ENCODE measurements around the gene ADD2.

Gene ADD2

DNA sequence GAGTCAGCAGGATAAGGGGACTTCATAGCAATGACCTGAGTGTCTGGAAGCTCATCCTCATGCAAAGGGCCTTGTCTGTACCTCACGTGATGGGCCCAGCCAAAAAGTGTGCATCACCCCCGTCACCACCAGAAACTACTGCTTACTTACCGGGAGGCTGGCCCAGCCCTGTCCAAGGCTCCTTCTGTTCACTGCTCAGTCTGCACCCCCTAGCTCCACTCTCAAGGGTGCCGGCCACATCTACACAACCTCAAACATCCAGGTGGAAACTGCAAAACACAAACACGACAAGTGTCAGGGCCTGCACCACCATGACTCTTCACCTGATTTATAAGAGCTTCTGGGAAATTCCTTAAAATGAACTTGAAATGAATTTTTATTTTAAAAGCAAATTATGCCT is 55.1 kb downstream of the ADD2 start:
- peaks cover 5% of the 10 kb centered on the region for H3K4me1 Mint-ChIP-seq (ENCODE audit: low read depth)
- H3K9me3 Mint-ChIP-seq (ENCODE audit: low read depth) = no peaks in the 10 kb centered on the region
- H3K27ac Mint-ChIP-seq = no peak overlapping the region
- peaks cover 2% of the 10 kb centered on the region for H3K36me3 Mint-ChIP-seq
- H3K27me3 Mint-ChIP-seq = no peaks in the 10 kb centered on the region
- H3K4me3 Mint-ChIP-seq = no peak overlapping the region

DNA sequence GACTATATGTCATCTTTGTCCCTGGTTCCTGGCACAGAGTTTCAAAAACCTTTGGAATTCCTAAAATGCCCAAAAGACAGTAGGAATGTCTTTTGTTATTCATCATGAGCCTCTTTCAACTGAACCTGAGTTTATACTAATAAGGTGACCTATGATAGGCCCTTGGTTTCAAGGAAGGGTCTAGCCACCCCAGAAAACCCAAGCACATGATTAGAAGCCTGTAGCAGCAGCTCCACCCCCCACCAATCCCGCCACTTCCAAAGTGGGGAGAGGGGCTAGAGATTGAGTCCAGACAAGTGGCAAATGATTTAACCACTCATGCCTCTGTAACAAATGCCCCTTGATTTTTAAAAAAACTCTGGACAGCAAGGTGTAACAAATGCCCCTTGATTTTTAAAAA is 56.8 kb downstream of the ADD2 start:
- Mint-ChIP-seq H3K9me3 (ENCODE audit: low read depth) (no peaks in the 10 kb centered on the region), H3K4me3 (no peak overlapping the region), H3K4me1 (ENCODE audit: low read depth) (peaks cover 5% of the 10 kb centered on the region), H3K36me3 (peaks cover 2% of the 10 kb centered on the region), H3K27me3 (no peaks in the 10 kb centered on the region), H3K27ac (no peak overlapping the region)

DNA sequence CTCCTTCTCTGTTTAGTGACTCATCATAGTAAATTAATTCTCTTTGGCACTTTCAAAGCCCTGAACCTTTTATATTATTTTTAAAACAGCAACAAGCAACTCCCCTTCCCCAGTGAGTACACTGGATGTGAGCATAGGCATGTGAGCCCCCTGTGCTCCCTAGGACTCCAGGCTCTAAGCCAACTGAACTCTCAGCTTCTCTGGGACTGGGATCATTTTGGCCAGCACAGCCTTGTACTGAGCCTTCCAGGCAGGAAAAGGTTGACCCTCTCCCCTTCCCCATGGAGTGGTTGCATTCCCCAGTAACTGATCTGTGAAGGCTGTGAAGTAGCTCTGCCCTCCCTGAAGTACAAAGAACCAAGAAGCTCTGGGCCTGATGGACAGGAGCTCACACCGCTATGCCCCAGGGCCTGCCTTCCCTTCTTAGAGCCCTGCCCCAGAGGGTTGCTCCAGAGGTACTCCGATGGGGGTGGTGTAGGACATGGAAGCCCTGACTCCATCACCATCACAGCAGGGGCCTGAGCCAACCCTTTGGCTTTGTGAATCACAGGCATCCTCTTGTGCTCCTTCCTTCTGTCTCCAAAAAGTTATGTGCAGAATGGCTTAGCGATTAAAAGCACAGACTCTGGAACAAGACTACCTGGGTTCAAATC is 57.8 kb downstream of the ADD2 start:
- Mint-ChIP-seq H3K4me1 (ENCODE audit: low read depth) (peaks cover 5% of the 10 kb centered on the region), H3K27ac (no peak overlapping the region), H3K36me3 (peaks cover 2% of the 10 kb centered on the region), H3K27me3 (no peaks in the 10 kb centered on the region), H3K9me3 (ENCODE audit: low read depth) (no peaks in the 10 kb centered on the region), H3K4me3 (no peak overlapping the region)

DNA sequence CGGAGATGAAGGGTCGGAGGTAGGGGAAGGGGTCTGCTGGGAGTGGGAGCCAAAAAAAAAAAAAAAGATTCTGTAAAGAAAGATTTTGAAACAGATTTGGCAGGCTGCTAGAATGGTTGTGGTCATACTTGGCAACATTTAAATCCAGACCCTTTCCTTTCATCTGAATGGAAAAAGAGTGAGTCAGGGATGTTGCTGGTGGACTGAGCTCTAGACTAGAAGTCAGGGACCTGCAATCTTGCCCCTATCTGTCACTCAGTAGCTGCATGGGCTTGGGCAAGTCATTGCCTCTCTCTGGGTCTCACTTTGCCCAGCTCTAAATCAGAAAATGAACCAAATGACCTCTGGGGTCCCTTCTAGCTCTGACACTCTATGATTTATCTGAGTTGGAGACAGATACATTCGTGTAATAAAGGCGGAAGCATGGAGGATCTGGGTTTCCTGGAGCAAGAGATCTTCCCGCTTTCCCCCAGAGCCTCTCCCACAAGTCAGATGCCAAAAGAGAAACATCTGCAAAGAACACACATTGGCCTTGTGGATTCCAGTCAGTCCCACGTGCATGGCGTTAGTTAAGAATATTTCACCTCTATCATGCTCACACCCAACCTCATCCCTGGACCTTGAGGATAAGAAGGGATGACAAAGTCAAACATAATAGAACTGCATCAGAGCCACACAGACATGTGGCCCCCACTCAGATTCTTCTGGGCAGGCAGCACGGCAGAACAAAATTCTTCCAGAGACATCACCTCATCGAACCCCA is 58.5 kb downstream of the ADD2 start:
- Mint-ChIP-seq H3K4me3 (no peak overlapping the region), H3K27me3 (no peaks in the 10 kb centered on the region), H3K27ac (no peak overlapping the region), H3K9me3 (ENCODE audit: low read depth) (no peaks in the 10 kb centered on the region), H3K4me1 (ENCODE audit: low read depth) (peaks cover 5% of the 10 kb centered on the region), H3K36me3 (peaks cover 2% of the 10 kb centered on the region)

DNA sequence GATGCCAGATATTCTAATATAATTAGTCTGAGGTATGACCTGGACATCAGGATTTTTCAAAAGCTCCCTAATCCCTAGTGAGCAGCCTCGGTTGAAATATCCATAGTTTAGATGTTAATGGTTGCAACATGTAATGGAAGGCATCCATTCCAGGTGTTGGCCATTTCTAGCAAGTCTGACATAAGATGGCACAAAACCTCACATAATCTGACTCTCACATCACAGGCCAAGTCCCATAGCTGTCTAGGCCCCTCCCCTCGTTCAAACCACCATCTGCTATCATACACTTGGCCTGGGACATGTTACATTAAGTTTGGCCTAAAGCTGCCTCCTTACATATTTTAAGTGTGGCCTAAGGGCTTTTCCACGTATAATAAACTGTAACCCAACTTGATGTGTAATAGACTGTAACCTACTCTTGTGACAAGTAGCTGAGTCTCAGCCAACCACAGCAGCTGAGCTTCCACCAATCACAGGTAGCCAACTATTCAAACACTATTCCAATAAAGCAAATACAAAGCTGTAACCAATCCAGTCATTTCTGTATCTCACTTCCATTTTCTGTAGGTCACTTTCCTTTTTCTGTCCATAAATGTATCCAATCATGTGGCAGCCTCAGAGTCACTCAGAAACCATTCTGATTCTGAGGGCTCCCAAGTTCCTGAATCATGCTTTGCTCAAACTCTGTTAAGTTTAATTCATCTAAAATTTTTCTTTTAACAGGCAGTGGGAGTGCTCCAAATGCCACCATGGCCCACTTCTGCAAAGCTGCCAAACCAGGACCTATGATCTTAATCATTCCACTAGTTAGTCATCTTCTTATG is 59.4 kb downstream of the ADD2 start:
- Mint-ChIP-seq H3K4me3 (no peak overlapping the region), H3K27ac (no peak overlapping the region), H3K4me1 (ENCODE audit: low read depth) (peaks cover 5% of the 10 kb centered on the region), H3K36me3 (peaks cover 2% of the 10 kb centered on the region), H3K9me3 (ENCODE audit: low read depth) (no peaks in the 10 kb centered on the region), H3K27me3 (no peaks in the 10 kb centered on the region)

DNA sequence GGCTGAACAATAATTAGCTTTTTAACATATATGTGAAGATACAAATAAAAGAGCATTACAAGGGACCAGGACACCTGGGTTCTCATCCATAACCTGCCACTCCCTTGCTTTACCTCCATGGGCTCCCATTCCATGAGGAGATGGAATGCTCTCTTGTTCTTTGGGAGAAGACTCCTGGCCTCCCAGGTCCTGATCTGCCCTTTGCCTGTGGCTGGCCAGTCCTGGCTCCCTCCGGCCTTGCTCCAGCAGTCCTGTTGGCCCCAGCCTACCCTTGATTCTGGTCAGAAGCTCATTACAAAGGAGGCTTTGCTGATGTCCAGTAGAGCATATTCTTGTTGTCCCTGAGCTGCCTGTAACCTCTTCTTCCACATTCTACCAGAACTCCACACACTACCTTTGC is 60.3 kb downstream of the ADD2 start:
- Mint-ChIP-seq H3K9me3 (ENCODE audit: low read depth) (no peaks in the 10 kb centered on the region), H3K27ac (no peak overlapping the region), H3K4me1 (ENCODE audit: low read depth) (peaks cover 5% of the 10 kb centered on the region), H3K4me3 (no peak overlapping the region), H3K27me3 (no peaks in the 10 kb centered on the region), H3K36me3 (peaks cover 2% of the 10 kb centered on the region)

DNA sequence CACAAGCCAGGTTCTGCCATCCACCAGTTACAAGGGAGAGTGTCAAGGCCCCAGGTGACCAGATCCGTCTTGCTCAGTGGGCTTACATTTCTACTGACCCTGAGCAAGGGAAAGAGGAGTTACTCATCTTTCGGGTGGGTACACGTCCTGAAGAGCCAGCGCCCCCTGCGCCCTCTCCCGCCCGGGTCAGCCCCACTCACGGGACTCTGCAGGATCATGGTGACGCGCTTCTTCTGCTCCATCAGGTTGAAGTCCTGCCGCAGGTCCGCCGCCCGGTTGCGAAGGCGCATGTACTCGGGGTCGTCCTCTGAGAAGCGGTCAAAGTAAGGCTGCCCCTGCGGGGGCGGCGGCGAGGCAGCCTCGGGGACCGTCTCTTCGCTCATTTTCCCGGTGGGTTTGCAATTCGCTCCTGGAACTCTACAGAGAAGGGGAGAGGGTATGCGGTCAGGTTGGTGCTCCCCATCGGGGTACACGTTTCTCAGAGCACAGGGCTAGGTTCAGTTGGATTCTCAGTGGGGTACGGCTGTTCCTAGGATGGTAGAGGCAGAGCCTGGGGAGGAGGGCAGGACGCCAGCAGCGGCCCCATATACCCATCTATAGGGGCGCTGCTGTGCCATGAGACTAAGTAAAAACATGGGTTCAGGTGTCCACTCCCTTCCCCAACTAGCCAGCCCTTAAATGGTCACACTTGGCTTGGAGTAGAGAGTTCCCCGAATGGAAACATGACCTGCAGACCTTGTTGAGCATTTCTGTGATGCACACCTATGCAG is 61.8 kb downstream of the ADD2 start:
- no peaks in the 10 kb centered on the region for H3K27me3 Mint-ChIP-seq
- H3K36me3 Mint-ChIP-seq = peaks cover 2% of the 10 kb centered on the region
- no peak overlapping the region for H3K27ac Mint-ChIP-seq
- peaks cover 5% of the 10 kb centered on the region for H3K4me1 Mint-ChIP-seq (ENCODE audit: low read depth)
- H3K4me3 Mint-ChIP-seq = no peak overlapping the region
- no peaks in the 10 kb centered on the region for H3K9me3 Mint-ChIP-seq (ENCODE audit: low read depth)

DNA sequence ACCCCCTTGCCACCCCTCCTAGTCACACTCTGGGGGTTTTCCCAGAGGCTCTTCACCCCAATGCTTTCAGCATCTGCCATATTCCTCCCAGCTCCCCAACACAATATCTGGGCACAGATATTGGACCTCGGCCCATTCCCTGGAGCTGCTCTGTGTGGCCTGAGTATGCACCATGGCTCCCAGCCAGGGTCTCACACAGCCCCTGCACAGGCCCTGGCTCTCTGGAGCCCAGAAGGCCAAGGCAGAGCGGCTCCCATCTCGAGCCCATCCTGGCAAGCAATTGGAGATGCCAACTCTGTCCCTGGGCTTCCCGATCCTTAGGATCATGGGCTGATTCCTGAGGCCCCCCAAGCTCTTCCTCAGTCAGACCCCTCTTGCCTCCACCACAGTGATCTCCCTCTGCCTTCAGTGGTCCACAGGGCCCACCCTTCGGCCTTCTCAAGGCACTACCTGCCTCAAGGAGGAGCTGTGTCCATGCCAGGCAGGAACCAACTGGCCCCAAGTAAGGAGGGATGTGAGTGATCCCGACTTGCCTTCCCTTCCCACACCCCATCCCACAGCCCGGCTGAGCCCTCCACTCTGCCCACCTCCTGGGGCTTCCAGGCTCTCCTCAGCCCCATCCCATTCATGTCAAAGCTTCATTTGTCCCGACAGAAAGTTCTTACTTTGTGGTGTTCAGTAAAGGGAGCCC is 62.7 kb downstream of the ADD2 start:
- H3K36me3 Mint-ChIP-seq = peaks cover 2% of the 10 kb centered on the region
- no peaks in the 10 kb centered on the region for H3K27me3 Mint-ChIP-seq
- no peak overlapping the region for H3K27ac Mint-ChIP-seq
- H3K4me1 Mint-ChIP-seq (ENCODE audit: low read depth) = peaks cover 5% of the 10 kb centered on the region
- no peak overlapping the region for H3K4me3 Mint-ChIP-seq
- H3K9me3 Mint-ChIP-seq (ENCODE audit: low read depth) = no peaks in the 10 kb centered on the region

DNA sequence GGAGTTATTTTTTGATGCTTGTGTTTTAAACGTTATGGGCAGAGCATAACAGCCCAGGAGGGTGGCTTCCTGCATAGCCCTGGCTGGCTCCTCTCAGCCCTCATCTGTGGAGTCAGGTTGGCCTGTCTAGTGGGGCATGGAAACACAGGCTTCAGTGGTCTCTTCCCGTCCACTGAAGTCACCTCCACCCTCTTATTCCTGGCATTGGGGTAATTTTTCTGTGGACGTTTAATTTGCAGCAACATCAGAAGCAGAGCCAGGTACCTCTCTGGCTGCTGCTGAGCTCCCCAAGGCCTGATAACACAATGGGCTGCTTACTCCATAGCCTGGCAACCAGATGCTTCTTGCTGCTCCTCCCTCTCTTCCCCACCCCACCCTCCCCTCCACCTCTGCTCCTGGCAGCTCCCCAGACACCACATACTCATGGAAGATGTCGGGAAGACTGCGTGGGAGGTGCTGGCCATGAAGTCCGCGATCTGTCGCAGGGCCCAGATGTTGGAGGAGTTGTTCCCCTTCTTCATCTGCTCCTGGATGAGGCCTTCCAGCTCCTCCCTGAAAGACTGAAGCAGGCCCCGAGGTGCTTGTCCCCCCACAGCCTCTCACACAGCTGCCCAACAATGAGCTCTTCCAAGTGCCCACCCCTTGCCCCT is 64.0 kb downstream of the ADD2 start:
- Mint-ChIP-seq H3K27ac (no peak overlapping the region), H3K27me3 (no peaks in the 10 kb centered on the region), H3K9me3 (ENCODE audit: low read depth) (no peaks in the 10 kb centered on the region), H3K4me3 (no peak overlapping the region), H3K36me3 (peaks cover 2% of the 10 kb centered on the region), H3K4me1 (ENCODE audit: low read depth) (peaks cover 5% of the 10 kb centered on the region)

DNA sequence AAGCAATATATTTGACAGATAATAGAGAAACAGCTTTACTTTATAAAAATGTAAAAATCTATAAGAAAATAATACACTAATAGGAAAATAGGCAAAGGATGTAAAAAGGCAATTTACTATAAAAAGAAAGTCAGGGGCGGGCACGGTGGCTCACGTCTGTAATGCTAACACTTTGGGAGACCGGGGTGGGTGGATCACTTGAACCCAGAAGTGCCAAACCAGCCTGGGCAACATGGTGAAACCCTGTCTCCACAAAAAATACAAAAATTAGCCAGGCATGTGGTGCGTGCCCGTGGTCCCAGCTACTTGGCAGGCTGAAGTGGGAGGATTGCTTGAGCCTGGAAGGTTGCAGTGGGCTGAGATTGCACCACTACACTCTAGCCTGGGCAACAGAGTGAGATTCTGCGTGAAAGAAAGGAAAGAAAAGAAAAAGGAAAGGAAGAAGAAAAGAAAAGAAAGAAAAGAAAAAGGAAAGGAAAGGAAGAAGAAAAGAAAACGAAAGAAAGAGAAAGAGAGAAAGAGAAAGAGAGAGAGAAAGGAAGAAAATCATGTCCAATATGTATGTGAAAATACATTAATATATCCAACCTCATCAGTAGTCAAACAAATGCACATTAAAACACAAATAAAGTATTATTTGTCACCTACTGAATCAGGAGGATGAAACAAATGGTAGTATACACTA is 65.1 kb downstream of the ADD2 start:
- no peaks in the 10 kb centered on the region for H3K9me3 Mint-ChIP-seq (ENCODE audit: low read depth)

DNA sequence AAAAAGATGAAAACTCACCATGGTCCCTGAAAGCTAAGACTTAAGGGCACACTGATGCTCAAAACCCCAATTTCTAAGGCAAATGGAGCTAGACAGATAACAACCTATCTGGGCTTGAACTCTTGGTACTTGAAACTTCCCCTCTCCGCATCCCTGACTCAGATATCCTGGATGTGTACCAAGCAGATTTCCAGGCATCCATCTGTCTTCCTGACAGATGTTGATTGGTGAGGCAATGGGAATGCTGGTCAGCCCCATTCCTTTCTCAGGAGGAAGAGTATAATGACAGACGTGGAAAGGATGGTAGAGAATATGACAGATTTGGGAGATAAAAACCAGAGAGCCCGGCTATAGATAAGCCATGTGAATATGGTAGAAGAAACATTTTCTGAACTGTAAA is 69.2 kb downstream of the ADD2 start:
- Mint-ChIP-seq H3K27ac (no peak overlapping the region), H3K4me1 (ENCODE audit: low read depth) (no peaks in the 10 kb centered on the region), H3K9me3 (ENCODE audit: low read depth) (no peaks in the 10 kb centered on the region), H3K36me3 (no peaks in the 10 kb centered on the region), H3K27me3 (no peaks in the 10 kb centered on the region), H3K4me3 (no peak overlapping the region)

More for the DNA sequence above, 65.1 kb downstream of the ADD2 start:
- Mint-ChIP-seq H3K27me3 (no peaks in the 10 kb centered on the region), H3K27ac (no peak overlapping the region), H3K36me3 (no peaks in the 10 kb centered on the region), H3K4me1 (ENCODE audit: low read depth) (no peaks in the 10 kb centered on the region), H3K4me3 (no peak overlapping the region)

DNA sequence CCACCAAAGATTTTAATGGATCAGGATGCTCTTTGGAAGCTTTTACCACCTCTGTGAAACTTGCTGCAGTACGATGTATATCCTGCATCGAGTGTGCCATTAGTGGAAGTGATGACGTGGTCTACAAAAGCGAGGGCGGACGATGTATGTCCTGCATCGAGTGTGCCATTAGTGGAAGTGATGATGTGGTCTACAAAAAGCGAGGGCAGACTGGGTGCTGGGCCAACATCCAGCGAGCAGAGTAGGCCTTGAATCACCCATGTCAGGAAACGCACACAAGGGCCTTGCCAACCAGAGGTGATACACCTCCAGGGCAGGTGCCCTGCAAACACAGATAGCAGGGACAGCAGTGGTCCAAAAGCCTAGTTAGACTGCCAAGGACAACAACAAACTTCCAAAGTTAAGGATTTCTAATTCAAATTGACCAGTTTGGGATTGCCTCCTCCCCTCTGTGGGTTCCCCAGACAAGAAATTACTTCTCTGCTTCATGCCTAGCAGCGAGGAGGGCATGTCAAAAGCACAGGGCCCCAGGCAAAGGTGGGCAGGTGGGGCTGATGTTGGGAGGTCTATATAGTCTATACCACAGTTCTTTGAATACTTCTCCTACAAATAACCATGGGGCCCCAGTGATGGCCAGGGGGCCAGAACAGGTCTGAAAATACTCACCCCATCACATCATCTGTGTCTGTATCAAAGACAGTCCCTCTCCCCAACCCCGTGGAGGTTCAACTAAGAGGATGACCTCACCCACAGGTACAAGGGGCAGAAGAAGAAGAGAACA is 70.2 kb downstream of the ADD2 start:
- H3K9me3 Mint-ChIP-seq (ENCODE audit: low read depth) = no peaks in the 10 kb centered on the region
- H3K27ac Mint-ChIP-seq = no peak overlapping the region
- H3K4me3 Mint-ChIP-seq = no peak overlapping the region
- H3K4me1 Mint-ChIP-seq (ENCODE audit: low read depth) = no peaks in the 10 kb centered on the region
- no peaks in the 10 kb centered on the region for H3K27me3 Mint-ChIP-seq
- H3K36me3 Mint-ChIP-seq = no peaks in the 10 kb centered on the region

DNA sequence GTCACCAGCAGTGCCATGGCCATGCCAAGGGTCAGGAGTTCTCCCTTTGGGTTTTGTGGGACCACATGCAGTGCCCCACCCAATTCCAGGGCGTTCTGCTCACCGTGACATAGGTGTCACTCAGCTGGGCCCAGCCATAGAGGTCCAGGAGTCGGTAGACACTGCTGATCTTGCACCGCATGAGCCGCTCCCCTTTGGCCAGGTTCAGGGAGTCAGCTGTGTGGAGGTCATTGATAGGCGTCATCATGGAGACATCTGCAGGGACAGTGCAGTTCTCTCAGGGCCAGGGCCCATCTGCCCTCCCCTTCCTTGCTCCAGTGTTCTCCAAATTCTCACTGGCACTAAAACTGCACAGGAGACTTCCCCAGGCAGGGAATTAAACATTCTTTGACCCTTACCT is 71.9 kb downstream of the ADD2 start:
- Mint-ChIP-seq H3K9me3 (ENCODE audit: low read depth) (no peaks in the 10 kb centered on the region), H3K4me3 (no peak overlapping the region), H3K4me1 (ENCODE audit: low read depth) (no peaks in the 10 kb centered on the region), H3K36me3 (no peaks in the 10 kb centered on the region), H3K27me3 (no peaks in the 10 kb centered on the region), H3K27ac (no peak overlapping the region)

Measured in activated naive CD8-positive, alpha-beta T cell (primary cell).